ENCODE measurements around the gene TNK2. TPM values are rescaled to one million over a fixed set of nuclear protein-coding genes. Genes with fewer than 3 reads are reported as not detected.
"Not testable (repeated sequence)": the region's sequence is repeated elsewhere in the genome, so short reads cannot be mapped to it uniquely, and the experiment has no call there.

The TNK2 gene
- total RNA-seq, 1 donor from 2014 or later: 35.5 TPM

GRCh38 chr3:195817578-195818135 is 90.7 kb downstream of the TNK2 start:
- H3K4me3 Mint-ChIP-seq (ENCODE audit: unreplicated experiment): no peak overlapping the region
- peaks cover 21% of the 10 kb centered on the region for H3K27me3 Mint-ChIP-seq (ENCODE audit: low read depth)
- no peaks in the 10 kb centered on the region for H3K36me3 Mint-ChIP-seq (ENCODE audit: low read depth)
- no peaks in the 10 kb centered on the region for H3K9me3 Mint-ChIP-seq (ENCODE audit: low read depth)
- peak; percentile 66 for DNase-seq (ENCODE audit: low spot score)
- no peaks in the 10 kb centered on the region for H3K4me1 Mint-ChIP-seq (ENCODE audit: low read depth)
- no peak overlapping the region for H3K27ac Mint-ChIP-seq (ENCODE audit: unreplicated experiment)
- TF ChIP-seq CTCF (IDR thresholded peaks at IDR 0.05): no peak

- H3K9me3 Mint-ChIP-seq (ENCODE audit: low read depth); H3K4me1 Mint-ChIP-seq (ENCODE audit: low read depth); H3K27ac Mint-ChIP-seq (ENCODE audit: unreplicated experiment); H3K4me3 Mint-ChIP-seq (ENCODE audit: unreplicated experiment); H3K36me3 Mint-ChIP-seq (ENCODE audit: low read depth): not testable (repeated sequence)
- peaks cover 17% of the 10 kb centered on the region for H3K27me3 Mint-ChIP-seq (ENCODE audit: low read depth)
- DNase-seq (ENCODE audit: low spot score): peak; percentile 52
Measured at GRCh38 chr3:195816276-195816913, 92.0 kb downstream of the TNK2 start.

- Mint-ChIP-seq H3K4me1 (ENCODE audit: low read depth) (peaks cover 4% of the 10 kb centered on the region), H3K9me3 (ENCODE audit: low read depth) (no peaks in the 10 kb centered on the region), H3K27ac (ENCODE audit: unreplicated experiment) (no peak overlapping the region), H3K4me3 (ENCODE audit: unreplicated experiment) (no peak overlapping the region), H3K27me3 (ENCODE audit: low read depth) (peaks cover 21% of the 10 kb centered on the region), H3K36me3 (ENCODE audit: low read depth) (no peaks in the 10 kb centered on the region)
- DNase-seq (ENCODE audit: low spot score): no peak
- no peak for TF ChIP-seq CTCF (IDR thresholded peaks at IDR 0.05)
Measured at GRCh38 chr3:195815169-195815771, 93.1 kb downstream of the TNK2 start.

- no peak for TF ChIP-seq CTCF (IDR thresholded peaks at IDR 0.05)
- Mint-ChIP-seq H3K27me3 (ENCODE audit: low read depth) (peaks cover 17% of the 10 kb centered on the region), H3K4me1 (ENCODE audit: low read depth) (peaks cover 9% of the 10 kb centered on the region), H3K27ac (ENCODE audit: unreplicated experiment) (no peak overlapping the region), H3K36me3 (ENCODE audit: low read depth) (no peaks in the 10 kb centered on the region), H3K4me3 (ENCODE audit: unreplicated experiment) (no peak overlapping the region), H3K9me3 (ENCODE audit: low read depth) (no peaks in the 10 kb centered on the region)
- DNase-seq (ENCODE audit: low spot score): no peak
Measured at GRCh38 chr3:195813916-195814640, 94.3 kb downstream of the TNK2 start.

Small RNAs within 50 kb of the gene (microRNA-seq; reads per million reads assigned to microRNA genes)
- not detected for gene MIR6829 (ENCODE audit: borderline number of aligned reads)

Other genes with a start within 250 kb of the TNK2 start
- 2.2 to 8.4 TPM (median 3.0 TPM) in 3 replicates for gene MUC20, start 187.6 kb downstream of the TNK2 start, total RNA-seq
- not detected in 3 replicates for gene MUC4, start 96.6 kb downstream of the TNK2 start, total RNA-seq
- gene TFRC, start 173.5 kb upstream of the TNK2 start, total RNA-seq: 53.6 to 108 TPM (median 105 TPM) in 3 replicates

Data from chondrocyte (in vitro differentiated cells).